ENCODE data around the gene TOP3A. TPM values are rescaled to one million over a fixed set of nuclear protein-coding genes. Genes with fewer than 3 reads are reported as not detected.
A peak's percentile ranks its signal among the peaks of the same experiment; 100 is the strongest.

TOP3A gene
- total and polyA plus RNA-seq, 2 of the 4 experiments (the other 2 are of a cell fraction) = 13.4 to 21.3 TPM

DNA sequence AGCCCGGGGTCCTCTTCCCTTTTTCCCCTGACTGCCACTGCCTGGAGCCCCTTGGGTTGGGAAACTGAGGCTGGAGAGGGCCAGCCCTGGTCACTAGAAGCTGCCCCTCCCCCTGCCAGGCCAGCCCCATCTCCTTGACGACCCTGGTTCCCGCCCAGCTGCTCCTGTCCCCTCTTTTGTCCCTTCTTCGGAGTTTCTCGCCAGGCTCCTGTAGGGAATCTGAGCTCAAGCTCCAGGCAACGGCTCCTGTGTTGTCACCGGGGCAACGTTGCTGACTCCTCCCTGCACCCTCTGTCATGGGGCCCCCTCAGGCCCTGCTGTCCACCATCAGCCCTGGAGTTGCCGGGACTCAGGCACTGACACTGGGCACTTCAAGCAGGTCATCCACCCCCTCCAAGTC is 83.6 kb downstream of the TOP3A start:
- H3K23ac ChIP-seq (ENCODE audit: low read depth, low read length) = no peak overlapping the region
- H2AK5ac ChIP-seq (ENCODE audit: low read depth, low read length) = no peak overlapping the region
- peaks cover 58% of the 10 kb centered on the region for H4K20me1 ChIP-seq (ENCODE audit: insufficient read depth, low read length)
- H2AK9ac ChIP-seq (replicated peaks; ENCODE audit: low read depth, low read length, poor library complexity) = no peak overlapping the region
- peaks cover 13% of the 10 kb centered on the region for H3K4me1 ChIP-seq (ENCODE audit: control insufficient read depth, insufficient read depth, low read length)
- H3K4me3 ChIP-seq (ENCODE audit: insufficient read depth, low read depth, low read length) = no peak overlapping the region
- H2BK120ac ChIP-seq (ENCODE audit: low read depth, low read length) = no peak overlapping the region
- no peak overlapping the region for H2BK15ac ChIP-seq (ENCODE audit: low read depth, low read length)
- no peak for TF ChIP-seq MAFK (IDR thresholded peaks at IDR 0.05; ENCODE audit: low read depth, low read length)
- TF ChIP-seq SMC3 (IDR thresholded peaks at IDR 0.05; ENCODE audit: low read depth, low read length) = no peak
- TF ChIP-seq, protein P1, sequence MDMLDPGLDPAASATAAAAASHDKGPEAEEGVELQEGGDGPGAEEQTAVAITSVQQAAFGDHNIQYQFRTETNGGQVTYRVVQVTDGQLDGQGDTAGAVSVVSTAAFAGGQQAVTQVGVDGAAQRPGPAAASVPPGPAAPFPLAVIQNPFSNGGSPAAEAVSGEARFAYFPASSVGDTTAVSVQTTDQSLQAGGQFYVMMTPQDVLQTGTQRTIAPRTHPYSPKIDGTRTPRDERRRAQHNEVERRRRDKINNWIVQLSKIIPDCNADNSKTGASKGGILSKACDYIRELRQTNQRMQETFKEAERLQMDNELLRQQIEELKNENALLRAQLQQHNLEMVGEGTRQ (IDR thresholded peaks at IDR 0.05; ENCODE audit: low read depth, low read length) = no peak
- no peak for TF ChIP-seq MAZ (IDR thresholded peaks at IDR 0.05; ENCODE audit: borderline replicate concordance, low read depth, low read length)
- no peak for TF ChIP-seq CEBPB (IDR thresholded peaks at IDR 0.05; ENCODE audit: low read depth, low read length)
- TF ChIP-seq RFX5 (IDR thresholded peaks at IDR 0.05; ENCODE audit: low read depth, low read length) = no peak
- TF ChIP-seq FOS (IDR thresholded peaks at IDR 0.05; ENCODE audit: low read depth, low read length) = no peak
- no peak for TF ChIP-seq RCOR1 (IDR thresholded peaks at IDR 0.05; ENCODE audit: insufficient replicate concordance, low read length)
- TF ChIP-seq, protein P2, sequence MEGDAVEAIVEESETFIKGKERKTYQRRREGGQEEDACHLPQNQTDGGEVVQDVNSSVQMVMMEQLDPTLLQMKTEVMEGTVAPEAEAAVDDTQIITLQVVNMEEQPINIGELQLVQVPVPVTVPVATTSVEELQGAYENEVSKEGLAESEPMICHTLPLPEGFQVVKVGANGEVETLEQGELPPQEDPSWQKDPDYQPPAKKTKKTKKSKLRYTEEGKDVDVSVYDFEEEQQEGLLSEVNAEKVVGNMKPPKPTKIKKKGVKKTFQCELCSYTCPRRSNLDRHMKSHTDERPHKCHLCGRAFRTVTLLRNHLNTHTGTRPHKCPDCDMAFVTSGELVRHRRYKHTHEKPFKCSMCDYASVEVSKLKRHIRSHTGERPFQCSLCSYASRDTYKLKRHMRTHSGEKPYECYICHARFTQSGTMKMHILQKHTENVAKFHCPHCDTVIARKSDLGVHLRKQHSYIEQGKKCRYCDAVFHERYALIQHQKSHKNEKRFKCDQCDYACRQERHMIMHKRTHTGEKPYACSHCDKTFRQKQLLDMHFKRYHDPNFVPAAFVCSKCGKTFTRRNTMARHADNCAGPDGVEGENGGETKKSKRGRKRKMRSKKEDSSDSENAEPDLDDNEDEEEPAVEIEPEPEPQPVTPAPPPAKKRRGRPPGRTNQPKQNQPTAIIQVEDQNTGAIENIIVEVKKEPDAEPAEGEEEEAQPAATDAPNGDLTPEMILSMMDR (conservative IDR thresholded peaks at IDR 0.05; ENCODE audit: low read depth, low read length) = no peak
- TF ChIP-seq CHD1 (IDR thresholded peaks at IDR 0.05; ENCODE audit: low read depth, low read length) = no peak
- no peak for TF ChIP-seq RAD21 (IDR thresholded peaks at IDR 0.05; ENCODE audit: low read length)
- TF ChIP-seq BHLHE40 (IDR thresholded peaks at IDR 0.05; ENCODE audit: low read depth, low read length) = no peak
- no peak for TF ChIP-seq MXI1 (IDR thresholded peaks at IDR 0.05; ENCODE audit: borderline replicate concordance, low read depth, low read length)
- no peak for TF ChIP-seq POLR2A (IDR thresholded peaks at IDR 0.05; ENCODE audit: low read depth, low read length)
- no peak for TF ChIP-seq NFE2L2 (IDR thresholded peaks at IDR 0.05; ENCODE audit: low read depth, low read length)
- TF ChIP-seq, protein P3, sequence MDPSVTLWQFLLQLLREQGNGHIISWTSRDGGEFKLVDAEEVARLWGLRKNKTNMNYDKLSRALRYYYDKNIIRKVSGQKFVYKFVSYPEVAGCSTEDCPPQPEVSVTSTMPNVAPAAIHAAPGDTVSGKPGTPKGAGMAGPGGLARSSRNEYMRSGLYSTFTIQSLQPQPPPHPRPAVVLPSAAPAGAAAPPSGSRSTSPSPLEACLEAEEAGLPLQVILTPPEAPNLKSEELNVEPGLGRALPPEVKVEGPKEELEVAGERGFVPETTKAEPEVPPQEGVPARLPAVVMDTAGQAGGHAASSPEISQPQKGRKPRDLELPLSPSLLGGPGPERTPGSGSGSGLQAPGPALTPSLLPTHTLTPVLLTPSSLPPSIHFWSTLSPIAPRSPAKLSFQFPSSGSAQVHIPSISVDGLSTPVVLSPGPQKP (IDR thresholded peaks at IDR 0.05; ENCODE audit: borderline replicate concordance, low read depth, low read length) = no peak
- H3K18ac ChIP-seq (ENCODE audit: low read depth, low read length) = no peak overlapping the region
- WGBS, 2 experiments (ENCODE audit: extremely low coverage in 2 of 2, insufficient read length in 1 of 2) = 48% methylated on average over 7 of the region's 9 CpGs; no CpG with 5 or more reads in 1 of the 2 experiments
- ATAC-seq (ENCODE audit: low read depth) (no peak), DNase-seq (no peak)
- no peak overlapping the region for H3K14ac ChIP-seq (replicated peaks; ENCODE audit: low read depth, low read length)
- in situ Hi-C loops (cut with MboI; ENCODE audit: low sequenced_read_pairs) (no loop called here), dilution Hi-C loops (cut with HindIII; ENCODE audit: low sequenced_read_pairs, unreplicated experiment) (no loop called here), intact Hi-C loops (cut with micrococcal nuclease) (no loop called here)
- H4K91ac ChIP-seq (ENCODE audit: insufficient read depth, low read depth, low read length) = no peak overlapping the region
- H3K9ac ChIP-seq (ENCODE audit: low read depth, low read length) = no peak overlapping the region
- H3K56ac ChIP-seq (ENCODE audit: extremely low read depth, insufficient read depth, low read length) = no peak overlapping the region
- ChIA-PET POLR2A (ENCODE audit: unreplicated experiment) (interaction anchor here (0.6 kb wide), 1 partner anchor 40 kb away, joined by 3 read pairs; no protein-coding TSS in a partner anchor), CTCF (interaction anchor here (0.7 kb wide), 1 partner anchor 17 kb away, joined by 4 read pairs; no protein-coding TSS in a partner anchor)
- no peak overlapping the region for H2BK20ac ChIP-seq (ENCODE audit: low read depth, low read length)
- H3K27me3 ChIP-seq (ENCODE audit: control insufficient read depth, insufficient read depth, low read length) = no peaks in the 10 kb centered on the region
- peaks cover 3% of the 10 kb centered on the region for H3K9me1 ChIP-seq (ENCODE audit: insufficient read depth, low read length)
- no peak overlapping the region for H4K8ac ChIP-seq (ENCODE audit: low read depth in 2 of 2, low read length in 2 of 2)
- H3K79me1 ChIP-seq (ENCODE audit: low read depth in 1 of 2, low read length in 2 of 2) = peaks cover 16 to 76% of the 10 kb centered on the region in 2 experiments
- H2BK5ac ChIP-seq (ENCODE audit: low read depth, low read length, poor library complexity, severe bottlenecking) = no peak overlapping the region
- BruUV-seq (replicated peaks) = no TSS peak
- peak overlapping the region; percentile 36 for H2AFZ ChIP-seq (replicated peaks; ENCODE audit: low read length, poor library complexity)
- H3K36me3 ChIP-seq (ENCODE audit: control insufficient read depth, insufficient read depth, low read length) = peaks cover 38% of the 10 kb centered on the region; the same call in 1 of the 2 replicates
- no peak overlapping the region for H3K27ac ChIP-seq (ENCODE audit: insufficient read depth, low read length)
- no peak overlapping the region for H3K4ac ChIP-seq (ENCODE audit: low read depth, low read length)
- no peak overlapping the region for H4K5ac ChIP-seq (ENCODE audit: low read depth, low read length)
- H3K4me2 ChIP-seq (ENCODE audit: low read depth, low read length) = no peak overlapping the region
- H3K9me3 ChIP-seq (ENCODE audit: control insufficient read depth, insufficient read depth, low read length) = no peaks in the 10 kb centered on the region

All from IMR-90 (cell line).